RPMI8226 (cell line): ENCODE results near the gene RNF144A.

Experiments
- DNase-seq: peaks from one replicate; pipeline ENCODE4 v3.0.0-alpha.2; 2015

RNF144A gene

GRCh38 chr2:6948677-6949351 lies 31.6 kb downstream of the RNF144A start:
- no peak for DNase-seq

GRCh38 chr2:6951046-6951445 lies 33.8 kb downstream of the RNF144A start:
- DNase-seq, result no peak

- no peak for DNase-seq
Observed at GRCh38 chr2:6952101-6952500, 34.9 kb downstream of the RNF144A start.

DNA sequence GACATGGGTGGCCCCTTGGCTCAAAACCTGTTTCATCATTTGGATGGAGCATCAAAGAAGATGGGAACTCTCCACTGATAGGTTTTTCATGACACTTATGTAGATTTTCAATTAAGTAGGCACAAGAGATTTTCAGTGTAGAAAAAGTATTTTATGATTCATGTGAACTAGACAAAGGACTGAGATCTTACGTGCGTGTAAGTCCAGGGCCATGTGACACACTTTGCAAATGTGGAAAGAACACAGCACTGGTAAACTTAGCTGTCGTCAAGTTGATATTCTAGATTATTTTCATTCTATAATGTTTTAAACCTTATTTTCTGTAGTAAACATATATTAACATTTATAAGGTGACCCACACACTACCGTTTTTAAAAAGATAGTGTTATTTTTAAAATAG lies 37.4 kb downstream of the RNF144A start:
- no peak for DNase-seq

DNA sequence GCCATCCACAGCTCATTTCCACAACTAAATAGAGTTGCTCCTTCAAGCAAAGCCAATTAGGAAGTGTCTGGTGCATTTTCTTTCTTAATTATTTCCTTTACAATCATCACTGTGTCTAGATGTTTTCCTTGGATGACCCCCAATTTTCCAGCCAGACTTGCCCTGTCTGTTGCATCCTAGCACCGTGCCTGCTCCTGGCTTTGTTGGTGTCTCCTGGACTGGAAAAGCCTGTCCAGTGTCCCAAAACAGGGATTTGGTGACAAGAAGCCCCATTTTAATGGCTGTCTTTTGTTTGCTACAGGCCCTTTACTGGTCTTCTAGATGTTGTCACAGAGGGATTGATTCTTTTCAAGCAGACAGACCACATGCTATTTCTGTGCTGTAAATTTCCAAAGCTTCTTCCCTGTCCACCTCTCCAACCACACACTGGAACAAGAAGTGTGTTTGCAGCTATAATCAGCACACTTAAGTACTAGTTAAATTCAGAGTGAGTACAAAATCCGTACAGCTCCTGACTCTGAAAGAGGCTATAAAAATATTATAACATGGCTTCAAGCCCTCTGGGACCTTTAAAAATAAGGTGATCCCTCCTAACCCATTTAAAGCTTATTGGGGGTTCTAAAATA lies 38.4 kb downstream of the RNF144A start:
- no peak for DNase-seq

GRCh38 chr2:6956566-6956965 lies 39.4 kb downstream of the RNF144A start:
- DNase-seq, result no peak

DNA sequence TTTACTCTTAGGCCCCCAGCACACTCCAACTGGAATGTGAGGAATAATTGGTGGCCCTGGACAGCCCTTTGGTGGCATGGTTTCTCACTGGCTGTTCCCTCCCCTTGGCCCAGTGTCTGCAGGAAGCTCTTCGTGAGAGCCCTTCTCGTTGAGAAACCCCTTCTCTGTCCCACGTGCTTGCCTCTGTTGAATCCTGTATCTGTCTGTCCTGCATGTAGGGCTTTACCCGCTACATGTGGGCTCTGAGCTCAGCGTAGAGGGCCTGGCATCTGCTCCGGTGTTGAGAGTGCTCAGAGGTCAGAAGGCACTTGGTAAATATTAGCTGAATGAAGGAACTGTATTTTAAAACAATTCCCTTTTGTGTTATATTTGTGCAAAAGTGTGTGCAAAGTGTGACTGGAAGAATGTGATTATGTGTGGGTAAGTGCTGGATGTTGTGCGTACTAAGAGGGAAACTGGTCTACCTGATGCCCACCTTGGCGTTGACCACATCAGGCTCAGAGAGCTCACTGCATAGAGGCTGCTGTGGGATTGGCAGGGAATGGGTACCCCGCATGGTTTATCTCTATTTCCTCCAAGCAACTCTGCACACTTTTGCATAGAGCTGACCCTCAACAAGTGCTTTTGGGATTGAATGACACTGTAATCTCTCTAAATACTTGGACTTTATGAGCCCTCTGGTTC lies 40.0 kb downstream of the RNF144A start:
- no peak for DNase-seq

DNA sequence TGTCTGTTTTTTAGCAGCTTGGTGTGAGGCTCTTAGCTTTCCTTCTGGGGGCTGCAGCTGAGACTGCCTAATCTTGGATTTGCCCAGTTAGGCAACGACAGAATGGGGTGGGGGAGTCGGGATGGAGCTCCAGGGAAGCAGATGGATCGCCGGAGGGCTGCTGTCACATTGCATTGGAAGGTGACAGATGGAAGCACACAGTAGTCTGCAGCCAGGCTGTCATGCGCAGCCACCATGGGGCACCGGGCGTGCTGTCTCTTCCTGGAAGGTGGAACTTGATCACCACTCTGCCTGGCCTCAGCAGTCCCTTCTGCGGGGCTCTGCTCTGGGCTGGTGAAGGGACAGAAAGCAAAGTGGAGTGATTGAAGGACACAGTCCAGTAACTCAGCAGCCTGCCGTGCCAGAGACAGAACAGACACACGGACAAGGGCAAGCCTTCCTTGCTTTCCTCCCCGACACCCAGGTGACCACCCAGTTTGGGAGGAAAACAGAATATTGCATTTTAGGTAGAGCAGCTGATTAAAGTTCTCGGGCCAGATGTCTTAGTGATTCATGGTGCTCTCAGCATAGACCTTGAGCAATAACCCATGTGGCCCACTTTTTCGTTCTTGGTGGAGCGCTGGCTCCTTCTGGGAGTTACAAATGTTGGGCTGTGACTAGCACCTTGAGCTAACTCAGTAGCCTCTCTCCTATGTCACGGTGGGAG lies 40.9 kb downstream of the RNF144A start:
- DNase-seq, result no peak

DNA sequence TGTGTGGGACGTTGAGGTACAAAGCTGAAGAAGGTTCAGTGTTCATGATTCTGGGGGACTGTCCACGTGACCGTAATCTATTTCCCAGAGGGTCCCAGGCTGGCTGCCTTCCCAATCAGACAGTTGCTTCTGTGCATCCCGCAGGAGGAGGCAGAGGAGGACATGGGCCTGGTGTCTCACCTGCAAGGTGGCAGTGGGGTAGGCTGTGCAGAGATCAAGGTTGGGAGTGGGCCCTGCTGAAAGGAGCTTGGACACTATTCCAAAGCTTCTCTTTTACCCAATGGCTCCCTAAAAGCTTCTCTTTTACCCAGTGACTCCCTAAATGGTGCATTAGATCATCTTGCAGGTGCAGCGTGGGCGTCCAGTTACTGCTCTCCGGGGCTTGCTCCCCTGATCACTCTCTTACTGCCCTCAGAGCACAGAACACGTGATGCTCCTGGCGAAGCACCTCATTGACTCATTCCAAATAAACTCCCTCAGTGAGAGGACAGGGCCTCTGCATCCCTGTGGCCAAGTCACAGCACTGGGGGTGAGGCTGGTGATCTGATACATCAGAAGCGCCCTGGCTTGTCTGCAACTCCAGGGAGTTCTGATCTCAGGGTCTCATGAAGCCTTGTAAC lies 41.5 kb downstream of the RNF144A start:
- DNase-seq, result no peak

GRCh38 chr2:6959751-6960150 lies 42.5 kb downstream of the RNF144A start:
- DNase-seq, result no peak

- peak; percentile 81 for DNase-seq
Observed at GRCh38 chr2:6960659-6961058, 43.4 kb downstream of the RNF144A start.

DNA sequence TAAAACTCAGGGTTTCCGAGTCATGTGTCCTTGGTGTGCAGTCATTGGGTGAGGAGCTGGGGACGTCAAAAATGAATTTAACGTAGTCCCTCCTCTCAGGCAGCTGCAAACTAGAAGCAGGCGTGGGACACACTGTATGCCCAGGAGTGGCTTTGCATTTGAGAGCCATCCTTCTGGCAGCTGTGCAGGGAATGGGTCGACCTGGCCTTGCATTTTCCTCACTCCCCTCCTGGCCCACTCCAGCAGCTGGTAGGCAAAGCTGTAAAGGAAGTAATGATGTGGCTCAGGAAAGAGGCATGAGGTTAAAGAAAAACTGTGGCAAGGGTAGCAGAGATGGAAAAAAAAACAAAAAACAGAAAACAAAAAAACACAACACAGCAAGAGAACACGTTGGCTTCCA lies 46.5 kb downstream of the RNF144A start:
- DNase-seq, result no peak

GRCh38 chr2:6965071-6965795 lies 48.0 kb downstream of the RNF144A start:
- no peak for DNase-seq

- no peak for DNase-seq
Observed at GRCh38 chr2:6966446-6966940, 49.3 kb downstream of the RNF144A start.

DNA sequence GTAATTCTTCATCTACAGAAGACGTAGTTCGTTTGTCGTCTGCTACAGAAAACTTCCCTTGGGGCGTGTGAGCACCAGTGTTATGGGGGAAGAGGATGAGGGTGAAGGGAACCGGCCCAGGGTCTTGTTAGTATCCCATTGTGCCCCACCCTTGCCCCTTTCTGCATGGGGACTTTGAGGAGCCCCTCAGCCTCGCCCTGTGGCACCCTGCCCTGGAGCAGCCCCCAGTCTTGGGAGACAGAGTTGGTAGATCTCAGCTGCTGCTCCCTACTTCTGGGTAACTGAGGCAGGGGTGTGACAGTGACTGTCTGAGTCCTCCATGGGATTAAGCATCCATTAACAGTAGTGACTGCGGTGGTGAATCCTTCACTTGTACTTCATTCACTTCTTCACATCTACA lies 50.1 kb downstream of the RNF144A start:
- DNase-seq, result no peak

DNA sequence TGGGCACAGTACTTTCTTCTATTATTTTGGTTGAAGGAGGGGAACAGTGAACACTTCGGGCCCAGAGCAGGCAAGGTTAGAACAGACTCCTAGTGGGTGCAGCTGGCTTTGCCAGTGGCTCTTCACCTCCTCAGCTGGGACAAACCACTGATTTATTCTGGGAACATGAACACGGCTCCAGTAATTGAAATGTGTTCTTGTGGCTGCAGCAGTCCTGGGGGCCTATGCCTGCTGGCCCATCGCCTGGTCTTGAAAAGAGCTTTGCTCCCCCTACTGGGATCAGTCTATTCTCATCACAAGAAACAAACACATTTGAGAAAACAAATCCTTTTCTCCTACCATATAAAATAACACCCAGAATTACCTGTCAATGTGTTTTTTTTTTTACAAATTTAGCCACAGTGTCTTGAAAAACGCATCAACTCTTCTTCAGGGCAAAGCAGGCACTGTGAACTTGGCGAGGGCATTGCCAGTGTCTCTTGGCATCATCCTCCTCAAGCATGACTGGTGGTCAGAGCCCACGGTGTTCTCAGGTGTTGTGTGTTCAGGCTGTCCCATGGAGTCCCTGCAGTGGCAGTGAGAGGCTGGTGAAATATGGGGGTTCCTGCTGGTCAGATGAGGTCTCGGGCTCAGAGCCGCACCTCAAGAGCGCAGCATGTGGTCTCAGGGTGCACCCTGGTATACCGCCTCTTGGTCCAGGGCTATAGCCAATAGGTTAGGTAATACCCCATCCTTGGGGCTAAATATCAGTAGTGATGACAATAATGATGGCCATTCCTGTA lies 51.3 kb downstream of the RNF144A start:
- no peak for DNase-seq

GRCh38 chr2:6970551-6970950 lies 53.3 kb downstream of the RNF144A start:
- no peak for DNase-seq

GRCh38 chr2:6970976-6971480 lies 53.8 kb downstream of the RNF144A start:
- DNase-seq, result no peak

- no peak for DNase-seq
Observed at GRCh38 chr2:6971502-6971901, 54.3 kb downstream of the RNF144A start.

DNA sequence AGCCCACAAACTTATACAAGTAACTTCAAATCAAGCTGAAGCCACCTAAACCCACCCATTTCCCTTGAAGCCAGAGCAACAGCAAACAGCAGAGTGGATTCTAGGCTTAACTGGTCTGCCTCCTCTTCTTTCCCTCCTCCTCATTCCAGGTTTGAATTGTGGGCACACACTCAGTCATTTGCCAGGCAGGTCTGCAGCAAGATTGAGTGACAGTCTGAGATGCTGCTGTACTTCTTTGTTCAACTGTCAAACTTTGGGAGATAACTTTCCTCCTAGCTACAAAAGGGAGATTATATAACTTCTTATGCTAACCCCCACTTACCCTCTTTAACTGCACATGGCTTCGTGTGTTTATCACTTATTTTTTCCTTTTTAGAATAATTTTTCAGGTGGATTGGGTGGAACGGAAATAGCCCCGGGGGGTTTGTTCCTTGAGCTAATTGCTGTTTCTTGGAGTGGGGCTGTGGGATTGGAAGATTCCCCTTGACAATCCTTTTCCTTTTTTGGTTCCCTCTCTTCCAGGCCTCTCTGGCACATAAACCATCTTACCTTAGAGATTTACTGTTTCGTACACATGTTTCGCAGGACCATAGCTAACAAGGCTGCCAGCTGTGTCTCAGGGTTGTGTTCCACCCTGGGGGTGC lies 55.0 kb downstream of the RNF144A start:
- no peak for DNase-seq
